DOHH2 (cell line): Measurements from ENCODE around the gene MEF2B.

Experiments used
- H3F3A ChIP-seq: fragments of 200-600 bp; sonication (generic), shearing (Covaris generic); 2 replicates; pipeline ENCODE4 v1.6.0; 2016; ENCODE audit warnings: antibody characterized with exemption, mild to moderate bottlenecking; ENCODE audit not compliant: control insufficient read depth, insufficient read depth
- H3K27ac ChIP-seq: fragments of 200-600 bp; sonication (generic); 2 replicates; pipeline ENCODE4 v1.5.1; 2014; ENCODE audit warnings: low read depth, mild to moderate bottlenecking, low read length, moderate library complexity
- H3K27me3 ChIP-seq: fragments of 200-600 bp; sonication (generic); 2 replicates; pipeline ENCODE4 v1.6.1; 2014; ENCODE audit warnings: mild to moderate bottlenecking, low read length, mixed read lengths; ENCODE audit not compliant: control insufficient read depth
- H3K36me3 ChIP-seq: fragments of 200-600 bp; sonication (generic); 2 replicates; pipeline ENCODE4 v1.6.1; 2014; ENCODE audit warnings: mild to moderate bottlenecking, low read length, moderate library complexity, mixed read lengths; ENCODE audit not compliant: control insufficient read depth
- H3K4me1 ChIP-seq: fragments of 200-600 bp; sonication (generic); 2 replicates; pipeline ENCODE4 v1.6.1; 2014; ENCODE audit warnings: mild to moderate bottlenecking, low read length, mixed read lengths; ENCODE audit not compliant: control insufficient read depth
- H3K4me2 ChIP-seq: fragments of 200-600 bp; sonication (generic); 2 replicates; pipeline ENCODE4 v1.6.0; 2014; ENCODE audit warnings: mild to moderate bottlenecking, low read length, moderate library complexity
- H3K4me3 ChIP-seq: fragments of 200-600 bp; sonication (generic); 2 replicates; pipeline ENCODE4 v1.5.1; 2014; ENCODE audit warnings: mild to moderate bottlenecking, low read length, mixed read lengths
- H3K79me2 ChIP-seq: fragments of 200-600 bp; sonication (generic); 2 replicates; pipeline ENCODE4 v1.6.1; 2014; ENCODE audit warnings: mild to moderate bottlenecking, low read length, mixed read lengths; ENCODE audit not compliant: control insufficient read depth
- H3K9me2 ChIP-seq: fragments of 200-600 bp; sonication (generic); replicated peaks from 2 replicates; pipeline ENCODE4 v1.6.1; 2014; ENCODE audit warnings: mild to moderate bottlenecking, low read length, mixed read lengths; ENCODE audit not compliant: control insufficient read depth
- H3K9me3 ChIP-seq: fragments of 200-600 bp; sonication (generic); 2 replicates; pipeline ENCODE4 v1.6.1; 2014; ENCODE audit warnings: antibody characterized with exemption, low read length, mixed read lengths; ENCODE audit not compliant: control insufficient read depth, insufficient read depth
- H4K20me1 ChIP-seq: fragments of 200-600 bp; sonication (generic); 2 replicates; pipeline ENCODE4 v1.6.0; 2014; ENCODE audit warnings: low read depth, mild to moderate bottlenecking, antibody characterized with exemption, low read length, moderate library complexity; ENCODE audit not compliant: control insufficient read depth, insufficient read depth
- EZH2phosphoT487 ChIP-seq: fragments of 200-600 bp; sonication (generic); IDR thresholded peaks from 2 replicates; pipeline ENCODE4 v1.6.1; 2017; ENCODE audit warnings: borderline replicate concordance, mild to moderate bottlenecking, antibody characterized with exemption, low read length, moderate library complexity, mixed read lengths
- TF ChIP-seq, protein P1 (sequence below): fragments of 200-600 bp; sonication (generic); IDR thresholded peaks from one replicate; pipeline ENCODE4 v1.5.1; 2014; ENCODE audit warnings: antibody characterized with exemption, mild to moderate bottlenecking, low read depth, low read length; ENCODE audit not compliant: poor library complexity, severe bottlenecking

MEF2B gene

DNA sequence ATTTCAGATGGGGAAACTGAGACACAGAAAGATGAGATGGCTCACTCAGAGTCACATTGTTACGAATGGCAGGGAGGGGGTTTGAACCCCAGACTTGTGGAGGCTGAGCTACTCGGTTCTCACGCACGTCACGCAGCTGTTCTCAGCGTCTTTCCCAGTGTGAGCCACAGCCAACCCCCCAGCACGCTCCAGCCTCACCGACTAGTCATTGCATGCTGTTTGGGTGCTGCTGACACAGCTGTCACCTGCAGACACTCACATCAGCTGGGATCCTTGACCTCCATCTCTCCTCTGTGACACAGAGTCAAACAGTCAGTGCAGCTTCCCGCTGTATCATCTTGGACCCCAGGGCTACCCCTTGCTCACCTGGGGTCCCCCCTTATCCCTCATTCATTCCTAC, 39.3 kb upstream of the MEF2B start:
- no peaks in the 10 kb centered on the region for H4K20me1 ChIP-seq
- no peak for TF ChIP-seq EZH2phosphoT487
- TF ChIP-seq, protein P1, sequence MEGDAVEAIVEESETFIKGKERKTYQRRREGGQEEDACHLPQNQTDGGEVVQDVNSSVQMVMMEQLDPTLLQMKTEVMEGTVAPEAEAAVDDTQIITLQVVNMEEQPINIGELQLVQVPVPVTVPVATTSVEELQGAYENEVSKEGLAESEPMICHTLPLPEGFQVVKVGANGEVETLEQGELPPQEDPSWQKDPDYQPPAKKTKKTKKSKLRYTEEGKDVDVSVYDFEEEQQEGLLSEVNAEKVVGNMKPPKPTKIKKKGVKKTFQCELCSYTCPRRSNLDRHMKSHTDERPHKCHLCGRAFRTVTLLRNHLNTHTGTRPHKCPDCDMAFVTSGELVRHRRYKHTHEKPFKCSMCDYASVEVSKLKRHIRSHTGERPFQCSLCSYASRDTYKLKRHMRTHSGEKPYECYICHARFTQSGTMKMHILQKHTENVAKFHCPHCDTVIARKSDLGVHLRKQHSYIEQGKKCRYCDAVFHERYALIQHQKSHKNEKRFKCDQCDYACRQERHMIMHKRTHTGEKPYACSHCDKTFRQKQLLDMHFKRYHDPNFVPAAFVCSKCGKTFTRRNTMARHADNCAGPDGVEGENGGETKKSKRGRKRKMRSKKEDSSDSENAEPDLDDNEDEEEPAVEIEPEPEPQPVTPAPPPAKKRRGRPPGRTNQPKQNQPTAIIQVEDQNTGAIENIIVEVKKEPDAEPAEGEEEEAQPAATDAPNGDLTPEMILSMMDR = no peak
- H3K4me2 ChIP-seq = no peak overlapping the region
- no peak overlapping the region for H3K27ac ChIP-seq
- peaks cover 10% of the 10 kb centered on the region for H3K27me3 ChIP-seq
- H3F3A ChIP-seq = no peaks in the 10 kb centered on the region
- no peak overlapping the region for H3K4me3 ChIP-seq
- H3K4me1 ChIP-seq = no peaks in the 10 kb centered on the region; the same call in 1 of the 2 replicates
- H3K36me3 ChIP-seq = no peaks in the 10 kb centered on the region
- H3K79me2 ChIP-seq = no peaks in the 10 kb centered on the region
- H3K9me3 ChIP-seq = no peaks in the 10 kb centered on the region
- no peaks in the 10 kb centered on the region for H3K9me2 ChIP-seq

DNA sequence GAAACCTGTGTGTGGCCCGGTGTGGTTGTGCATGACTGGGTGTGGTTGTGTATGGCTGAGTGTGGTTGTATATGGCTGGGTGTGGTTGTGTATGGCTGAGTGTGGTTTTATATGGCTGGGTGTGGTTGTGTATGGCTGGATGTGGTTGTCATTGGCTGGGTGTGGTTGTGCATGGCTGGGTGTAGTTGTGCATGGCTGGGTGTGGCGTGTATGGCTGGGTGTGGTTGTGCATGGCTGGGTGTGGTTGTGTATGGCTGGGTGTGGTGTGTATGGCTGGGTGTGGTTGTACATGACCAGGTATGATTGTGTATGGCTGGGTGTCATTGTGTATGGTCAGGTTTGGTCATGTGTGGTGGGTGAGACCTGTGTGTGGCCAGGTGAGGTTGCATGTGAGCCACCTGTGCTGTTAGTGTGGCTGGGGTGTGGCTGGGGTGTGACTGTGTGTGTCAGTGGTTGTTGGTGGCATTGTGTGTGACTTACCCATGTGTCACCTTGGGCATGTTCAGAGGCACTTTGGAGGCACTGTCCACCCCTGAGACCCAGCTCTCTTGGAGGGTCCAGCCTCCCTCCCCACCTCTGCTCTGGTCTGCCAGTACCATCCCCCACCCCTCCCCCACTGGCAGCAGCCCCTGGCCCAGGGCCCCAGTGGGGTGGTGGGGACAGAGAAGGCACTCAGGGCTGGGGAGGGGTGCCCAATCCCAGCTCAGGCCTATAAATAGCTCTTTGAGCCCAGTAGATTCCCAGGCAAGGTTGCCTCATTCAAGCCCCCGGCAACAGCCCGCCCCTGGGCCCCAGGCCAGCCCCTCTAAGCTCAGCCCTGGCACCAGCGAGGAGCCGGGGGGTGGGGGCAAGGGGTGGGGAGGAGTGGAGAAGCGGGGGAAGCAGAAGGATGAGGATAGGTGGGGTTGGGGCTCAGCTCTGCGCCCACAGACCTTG, 37.8 kb upstream of the MEF2B start:
- Histone ChIP-seq H3K9me3 (no peaks in the 10 kb centered on the region), H3K27me3 (no peaks in the 10 kb centered on the region; the same call in 1 of the 2 replicates), H3K36me3 (peaks cover 2% of the 10 kb centered on the region), H4K20me1 (no peaks in the 10 kb centered on the region), H3K4me2 (no peak overlapping the region), H3K4me3 (no peak overlapping the region), H3K9me2 (no peaks in the 10 kb centered on the region), H3K4me1 (peaks cover 3% of the 10 kb centered on the region; the same call in 1 of the 2 replicates), H3K79me2 (peaks cover 2% of the 10 kb centered on the region), H3F3A (no peaks in the 10 kb centered on the region), H3K27ac (no peak overlapping the region)
- TF ChIP-seq, protein P1 = no peak
- no peak for TF ChIP-seq EZH2phosphoT487

DNA sequence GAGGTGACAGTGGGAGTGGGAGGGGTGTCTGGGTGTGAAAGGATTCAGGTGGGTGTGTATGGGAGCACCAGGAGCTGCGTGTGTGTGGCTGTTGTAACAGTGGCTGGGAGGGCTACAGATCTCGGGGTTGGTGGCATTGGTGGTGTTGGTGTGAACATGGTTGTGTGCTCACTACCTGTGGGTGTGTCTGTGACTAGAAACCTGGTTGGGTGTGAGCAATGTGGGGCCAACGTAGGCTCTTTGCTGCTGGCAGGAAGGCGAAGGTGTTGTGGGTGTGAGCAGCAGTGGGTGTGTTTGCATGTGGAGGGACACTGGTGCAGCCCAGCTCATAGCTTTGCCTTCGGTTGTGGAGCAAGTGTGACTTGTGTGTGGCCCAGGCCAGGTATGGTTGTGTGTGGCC, 36.9 kb upstream of the MEF2B start:
- TF ChIP-seq EZH2phosphoT487 = no peak
- TF ChIP-seq, protein P1 = no peak
- H3K27me3 ChIP-seq = no peaks in the 10 kb centered on the region

More for the DNA sequence above, 36.9 kb upstream of the MEF2B start:
- Histone ChIP-seq H3K9me3 (no peaks in the 10 kb centered on the region), H3K27ac (no peak overlapping the region), H3K79me2 (peaks cover 12% of the 10 kb centered on the region), H3K4me2 (no peak overlapping the region), H3K36me3 (peaks cover 11% of the 10 kb centered on the region), H3K4me1 (peaks cover 9% of the 10 kb centered on the region), H3K4me3 (no peak overlapping the region), H3K9me2 (no peaks in the 10 kb centered on the region), H3F3A (no peaks in the 10 kb centered on the region), H4K20me1 (no peaks in the 10 kb centered on the region)
